GF-D8 (cell line): ENCODE measurements around the gene FAM162A.

Experiments
- DNase-seq: peaks from one replicate; lab custom pipeline; 2025; lab: John Stamatoyannopoulos, UW

FAM162A gene

GRCh38 chr3:122387709-122388108 is 3.7 kb downstream of the FAM162A start:
- DNase-seq = no peak

GRCh38 chr3:122389197-122389596 is 5.2 kb downstream of the FAM162A start:
- DNase-seq = no peak

- no peak for DNase-seq
Observed at GRCh38 chr3:122389892-122390291, 5.9 kb downstream of the FAM162A start.

DNA sequence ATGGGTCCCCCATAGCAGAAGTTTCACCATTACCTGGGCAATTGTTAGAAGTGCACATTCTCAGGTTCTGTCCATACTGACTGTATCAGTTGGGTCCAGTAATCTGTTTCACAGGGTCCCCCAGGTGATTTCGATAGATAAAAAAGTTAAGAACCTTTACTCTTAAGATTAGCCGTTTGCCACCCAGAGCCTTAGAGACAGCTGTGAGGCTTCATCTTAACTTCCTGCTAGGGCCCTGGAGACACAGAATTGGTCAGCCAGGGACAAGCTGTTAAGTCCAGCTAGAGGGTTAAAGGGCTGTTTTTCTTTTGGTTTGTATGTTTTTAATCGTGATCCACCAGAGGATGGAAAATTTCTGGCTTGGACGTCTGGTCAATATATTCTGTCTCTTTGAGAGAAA is 6.7 kb downstream of the FAM162A start:
- no peak for DNase-seq

- no peak for DNase-seq
Observed at GRCh38 chr3:122391681-122392446, 7.9 kb downstream of the FAM162A start.

- peak; percentile 34 for DNase-seq
Observed at GRCh38 chr3:122392868-122393844, 9.2 kb downstream of the FAM162A start.

- DNase-seq = no peak
Observed at GRCh38 chr3:122394173-122394572, 10.2 kb downstream of the FAM162A start.

DNA sequence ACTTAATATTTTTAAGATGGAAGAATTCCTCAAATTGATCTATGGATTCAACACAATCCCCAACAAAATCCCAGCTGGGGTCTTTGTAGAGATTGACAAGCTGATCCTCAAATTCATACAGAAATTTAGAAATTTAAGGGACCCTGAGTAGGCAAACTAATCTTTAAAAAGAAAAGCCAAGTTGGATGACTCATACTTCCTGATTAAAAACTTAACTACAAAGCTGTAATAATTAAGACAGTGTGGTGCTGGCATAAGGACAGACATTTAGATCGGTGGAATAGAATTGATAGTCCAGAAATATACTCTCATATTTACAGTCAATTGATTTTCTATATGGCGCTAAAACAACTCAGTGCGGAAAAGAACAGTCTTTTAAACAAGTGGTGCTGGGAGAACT is 11.6 kb downstream of the FAM162A start:
- DNase-seq = no peak

GRCh38 chr3:122396511-122396910 is 12.5 kb downstream of the FAM162A start:
- DNase-seq = no peak

DNA sequence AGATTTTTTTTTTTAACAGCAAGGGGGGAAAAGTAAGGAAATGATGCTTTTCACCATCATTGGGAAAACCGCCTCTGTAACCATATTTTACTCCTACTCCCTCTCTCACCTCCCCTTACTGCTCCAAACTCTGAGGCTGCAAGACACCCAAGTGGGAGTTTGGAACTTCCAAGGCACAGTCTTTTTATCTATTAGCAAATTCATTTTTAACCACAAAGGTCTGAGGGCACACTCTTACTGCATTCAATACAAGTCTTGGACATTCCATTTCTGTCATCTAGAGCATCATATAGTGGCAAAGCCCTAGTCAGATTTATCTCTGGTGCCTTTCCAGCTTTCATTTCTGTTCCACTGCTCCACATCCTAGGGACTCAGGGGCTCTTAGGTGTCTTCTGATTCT is 13.2 kb downstream of the FAM162A start:
- no peak for DNase-seq

DNA sequence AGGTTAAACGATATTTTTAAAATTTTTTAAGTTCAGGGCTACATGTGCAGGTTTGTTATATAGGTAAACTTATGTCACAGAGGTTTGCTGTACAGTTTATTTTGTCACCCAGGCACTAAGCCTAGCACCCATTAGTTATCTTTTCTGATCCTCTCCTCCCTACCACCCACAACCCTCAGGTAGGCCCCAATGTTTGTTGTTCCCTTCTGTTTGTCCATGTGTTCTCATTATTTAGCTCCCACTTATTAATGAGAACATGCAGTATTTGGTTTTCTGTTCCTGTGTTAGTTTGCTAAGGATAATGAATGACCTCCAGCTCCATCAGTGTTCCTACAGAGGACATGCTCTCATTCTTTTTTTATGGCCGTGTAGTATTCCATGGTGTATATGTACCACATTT is 14.9 kb downstream of the FAM162A start:
- no peak for DNase-seq

DNA sequence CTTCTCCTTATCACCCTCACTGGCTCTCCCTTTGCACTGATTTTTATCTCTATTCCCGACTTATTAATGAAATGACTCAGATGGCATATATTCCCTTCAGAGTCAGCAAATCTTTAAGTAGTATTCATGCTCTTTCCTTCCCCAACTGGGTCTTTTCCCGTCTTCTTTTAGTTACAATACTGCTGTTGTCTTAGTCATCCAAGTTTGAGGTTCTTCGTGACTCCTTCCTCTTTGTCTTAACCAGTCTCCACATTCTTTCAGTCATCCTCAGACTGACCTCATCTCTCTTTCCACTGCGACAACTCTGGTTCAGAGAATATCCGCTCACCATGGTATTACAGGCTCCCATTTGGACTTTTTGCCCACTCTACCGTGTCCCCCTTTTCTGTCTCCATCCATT is 19.5 kb downstream of the FAM162A start:
- no peak for DNase-seq

GRCh38 chr3:122405015-122405414 is 21.0 kb downstream of the FAM162A start:
- no peak for DNase-seq

GRCh38 chr3:122406198-122406597 is 22.2 kb downstream of the FAM162A start:
- no peak for DNase-seq

DNA sequence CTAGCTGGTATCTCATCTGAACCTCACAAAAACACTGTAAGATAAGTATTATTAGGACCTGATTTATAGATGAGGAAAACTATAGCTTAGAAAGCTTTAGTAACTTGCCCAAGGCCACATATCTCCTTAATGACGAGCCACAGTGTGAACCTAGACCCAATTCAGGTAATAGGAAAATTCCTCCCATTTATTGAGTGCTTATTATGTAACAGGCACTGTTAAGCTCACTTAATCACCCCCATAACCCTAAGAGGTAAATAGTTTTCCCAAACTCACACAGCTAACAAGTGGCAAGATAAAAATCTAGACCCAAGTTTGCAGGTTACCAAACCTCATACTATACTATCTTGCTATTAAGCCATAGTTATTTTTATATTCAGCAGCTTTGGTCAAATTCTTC is 24.0 kb downstream of the FAM162A start:
- DNase-seq = no peak

DNA sequence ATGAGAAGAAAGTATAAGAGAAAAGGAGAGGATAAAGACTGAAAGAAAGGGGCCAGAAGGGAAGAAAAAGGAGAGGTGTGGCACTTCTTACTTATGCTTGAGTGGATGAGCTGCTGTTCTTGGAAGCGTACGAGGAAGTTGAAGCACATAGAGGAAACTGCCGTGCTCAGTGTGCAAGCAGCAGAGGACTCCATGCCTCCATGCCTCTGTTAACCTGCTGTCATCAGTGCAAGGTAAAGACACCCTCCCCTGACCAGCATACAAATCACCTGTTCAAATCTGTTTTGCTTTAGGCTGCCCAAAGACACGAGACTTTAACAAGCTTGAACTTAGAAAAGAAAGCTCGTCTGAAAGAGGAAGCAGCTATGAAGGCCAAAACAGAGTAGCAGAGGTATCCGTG is 25.5 kb downstream of the FAM162A start:
- DNase-seq = peak; percentile 30

GRCh38 chr3:122410111-122410510 is 26.1 kb downstream of the FAM162A start:
- DNase-seq = no peak

- no peak for DNase-seq
Observed at GRCh38 chr3:122410639-122411038, 26.7 kb downstream of the FAM162A start.

DNA sequence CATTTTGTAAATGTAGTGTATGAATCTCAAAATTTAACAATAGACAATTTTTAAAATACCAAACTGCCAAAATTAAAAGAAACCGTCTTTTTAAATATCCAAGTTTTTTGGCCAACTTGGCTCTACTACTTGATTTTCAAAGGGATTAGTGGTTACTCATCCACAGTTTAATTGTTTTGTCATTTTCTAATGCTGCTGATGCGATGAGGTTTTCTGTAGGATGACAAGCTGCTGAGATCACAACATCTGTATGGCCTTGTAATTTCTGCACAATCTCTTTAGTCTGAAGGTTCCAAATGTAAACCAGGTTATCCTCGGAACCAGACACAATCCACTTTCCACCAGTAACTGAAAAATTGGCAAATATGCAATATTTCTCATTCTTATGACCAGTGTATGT is 30.4 kb downstream of the FAM162A start:
- no peak for DNase-seq

DNA sequence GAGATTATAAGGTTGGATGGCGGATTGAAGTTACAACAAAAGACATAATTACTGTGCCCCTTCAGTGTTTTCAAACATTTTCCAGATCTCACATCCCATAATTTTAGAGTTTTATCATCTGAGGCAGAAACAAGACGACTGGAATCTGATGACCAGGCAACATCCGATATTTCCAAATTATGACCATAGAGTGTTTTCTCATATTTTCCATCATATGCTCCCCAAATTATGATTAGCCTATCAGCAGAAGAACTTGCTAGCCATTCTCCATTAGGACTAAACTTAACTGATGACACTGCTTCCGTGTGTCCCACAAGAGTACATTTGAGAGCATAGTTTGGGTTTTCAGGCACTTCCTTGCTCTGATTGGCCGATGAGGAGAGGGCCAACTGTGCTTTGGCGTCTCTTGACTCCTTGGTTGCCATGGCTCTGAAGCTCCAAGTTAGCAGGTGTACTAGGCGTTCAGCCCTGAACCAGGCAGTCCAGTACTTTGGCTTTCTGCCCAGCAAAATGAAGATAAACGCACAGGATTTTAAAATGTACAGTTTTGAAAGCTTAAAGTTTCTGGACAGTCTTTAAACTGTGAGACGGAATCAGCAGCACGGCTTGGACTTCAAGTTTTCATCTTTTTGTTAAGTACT is 31.2 kb downstream of the FAM162A start:
- no peak for DNase-seq

- no peak for DNase-seq
Observed at GRCh38 chr3:122415762-122416654, 32.0 kb downstream of the FAM162A start, which contains the start of gene WDR5B. Gene WDR5B (minus strand): TSS chr3:122416062. CDS start chr3:122415528, 534 bp downstream.
